Measurements from ENCODE around the gene CYP3A4.

- TF ChIP-seq KDM1A (IDR thresholded peaks at IDR 0.05; ENCODE audit: borderline replicate concordance, low read length) (no peak), MAX (IDR thresholded peaks at IDR 0.05) (no peak), SP1 (IDR thresholded peaks at IDR 0.05; ENCODE audit: low read depth, low read length) (no peak), POLR2A (IDR thresholded peaks at IDR 0.05; ENCODE audit: control extremely low read depth in 1 of 2, low read depth in 2 of 2, low read length in 2 of 2) (no peak), TAF1 (IDR thresholded peaks at IDR 0.05; ENCODE audit: low read depth, low read length) (no peak), TCF12 (IDR thresholded peaks at IDR 0.05; ENCODE audit: low read depth, low read length) (no peak), EZH2 (IDR thresholded peaks at IDR 0.05; ENCODE audit: low read depth, low read length, severe bottlenecking) (no peak), JUND (IDR thresholded peaks at IDR 0.05; ENCODE audit: low read length) (no peak), JUN (IDR thresholded peaks at IDR 0.05; ENCODE audit: low read depth, low read length) (no peak), GABPA (IDR thresholded peaks at IDR 0.05; ENCODE audit: borderline replicate concordance, insufficient read depth, low read length) (no peak)
- TF ChIP-seq, protein P1, sequence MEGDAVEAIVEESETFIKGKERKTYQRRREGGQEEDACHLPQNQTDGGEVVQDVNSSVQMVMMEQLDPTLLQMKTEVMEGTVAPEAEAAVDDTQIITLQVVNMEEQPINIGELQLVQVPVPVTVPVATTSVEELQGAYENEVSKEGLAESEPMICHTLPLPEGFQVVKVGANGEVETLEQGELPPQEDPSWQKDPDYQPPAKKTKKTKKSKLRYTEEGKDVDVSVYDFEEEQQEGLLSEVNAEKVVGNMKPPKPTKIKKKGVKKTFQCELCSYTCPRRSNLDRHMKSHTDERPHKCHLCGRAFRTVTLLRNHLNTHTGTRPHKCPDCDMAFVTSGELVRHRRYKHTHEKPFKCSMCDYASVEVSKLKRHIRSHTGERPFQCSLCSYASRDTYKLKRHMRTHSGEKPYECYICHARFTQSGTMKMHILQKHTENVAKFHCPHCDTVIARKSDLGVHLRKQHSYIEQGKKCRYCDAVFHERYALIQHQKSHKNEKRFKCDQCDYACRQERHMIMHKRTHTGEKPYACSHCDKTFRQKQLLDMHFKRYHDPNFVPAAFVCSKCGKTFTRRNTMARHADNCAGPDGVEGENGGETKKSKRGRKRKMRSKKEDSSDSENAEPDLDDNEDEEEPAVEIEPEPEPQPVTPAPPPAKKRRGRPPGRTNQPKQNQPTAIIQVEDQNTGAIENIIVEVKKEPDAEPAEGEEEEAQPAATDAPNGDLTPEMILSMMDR (IDR thresholded peaks at IDR 0.05; ENCODE audit: control extremely low read depth in 1 of 3, insufficient read depth in 1 of 3, low read depth in 1 of 3, low read length in 3 of 3), result no peak
These were observed 63.8 kb downstream of the CYP3A4 start for GRCh38 chr7:99719996-99720769.
